ENCODE measurements around the gene MMP7.

GRCh38 chr11:102482433-102482832, 48.1 kb downstream of the MMP7 start:
- no peak for TF ChIP-seq CTCF (conservative IDR thresholded peaks at IDR 0.05 in 1 of 2, IDR thresholded peaks at IDR 0.05 in 1 of 2; ENCODE audit: low read depth in 1 of 2, low read length in 2 of 2)
- no peak for TF ChIP-seq EZH2 (IDR thresholded peaks at IDR 0.05; ENCODE audit: low read length, missing control alignments)
